Measurements from ENCODE around the gene ZNF564. TPM values are rescaled to one million over a fixed set of nuclear protein-coding genes. Genes with fewer than 3 reads are reported as not detected.

The ZNF564 gene
- total RNA-seq, 2 donors from 2014 or later = 5.2 to 14.2 TPM

GRCh38 chr19:12564016-12564664 is 12.9 kb upstream of the ZNF564 start:
- no peak overlapping the region for H3K27ac ChIP-seq
- 12 to 21% methylated on average over 14 to 19 of the region's 19 CpGs for WGBS, 2 donors
- intact Hi-C loops (cut with DNase I) = no loop called here

GRCh38 chr19:12555456-12555930 is 4.2 kb upstream of the ZNF564 start:
- intact Hi-C loops (cut with DNase I) = no loop called here
- no peak for TF ChIP-seq POLR2A (IDR thresholded peaks at IDR 0.05)
- TF ChIP-seq, protein P1, sequence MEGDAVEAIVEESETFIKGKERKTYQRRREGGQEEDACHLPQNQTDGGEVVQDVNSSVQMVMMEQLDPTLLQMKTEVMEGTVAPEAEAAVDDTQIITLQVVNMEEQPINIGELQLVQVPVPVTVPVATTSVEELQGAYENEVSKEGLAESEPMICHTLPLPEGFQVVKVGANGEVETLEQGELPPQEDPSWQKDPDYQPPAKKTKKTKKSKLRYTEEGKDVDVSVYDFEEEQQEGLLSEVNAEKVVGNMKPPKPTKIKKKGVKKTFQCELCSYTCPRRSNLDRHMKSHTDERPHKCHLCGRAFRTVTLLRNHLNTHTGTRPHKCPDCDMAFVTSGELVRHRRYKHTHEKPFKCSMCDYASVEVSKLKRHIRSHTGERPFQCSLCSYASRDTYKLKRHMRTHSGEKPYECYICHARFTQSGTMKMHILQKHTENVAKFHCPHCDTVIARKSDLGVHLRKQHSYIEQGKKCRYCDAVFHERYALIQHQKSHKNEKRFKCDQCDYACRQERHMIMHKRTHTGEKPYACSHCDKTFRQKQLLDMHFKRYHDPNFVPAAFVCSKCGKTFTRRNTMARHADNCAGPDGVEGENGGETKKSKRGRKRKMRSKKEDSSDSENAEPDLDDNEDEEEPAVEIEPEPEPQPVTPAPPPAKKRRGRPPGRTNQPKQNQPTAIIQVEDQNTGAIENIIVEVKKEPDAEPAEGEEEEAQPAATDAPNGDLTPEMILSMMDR (IDR thresholded peaks at IDR 0.05) = no peak
- no peak overlapping the region for H3K4me3 ChIP-seq
- no peaks in the 10 kb centered on the region for H3K36me3 ChIP-seq (replicated peaks in 1 of 2; ENCODE audit: insufficient read depth in 1 of 2, low read depth in 2 of 2)
- ATAC-seq = no peak
- peaks cover 9% of the 10 kb centered on the region for H3K4me1 ChIP-seq
- no peaks in the 10 kb centered on the region for H3K9me3 ChIP-seq
- H3K27me3 ChIP-seq = no peaks in the 10 kb centered on the region
- DNase-seq = no peak
- 38 to 59% methylated on average over 16 to 34 of the region's 39 CpGs for WGBS, 2 donors
- H3K27ac ChIP-seq = no peak overlapping the region

More at GRCh38 chr19:12564016-12564664, 12.9 kb upstream of the ZNF564 start:
- no peaks in the 10 kb centered on the region for H3K36me3 ChIP-seq (replicated peaks in 1 of 2; ENCODE audit: insufficient read depth in 1 of 2, low read depth in 2 of 2)
- DNase-seq (peak; percentile 85 to 92 (median 88)), ATAC-seq (peak; percentile 91)
- no peaks in the 10 kb centered on the region for H3K27me3 ChIP-seq
- H3K4me1 ChIP-seq = no peaks in the 10 kb centered on the region
- H3K4me3 ChIP-seq = no peak overlapping the region
- H3K9me3 ChIP-seq = no peaks in the 10 kb centered on the region
- TF ChIP-seq, protein P1 (IDR thresholded peaks at IDR 0.05) = peak; percentile 88 to 97 (median 89)
- TF ChIP-seq POLR2A (IDR thresholded peaks at IDR 0.05) = no peak

- H3K27me3 ChIP-seq = no peaks in the 10 kb centered on the region
- H3K27ac ChIP-seq = no peak overlapping the region
- H3K4me1 ChIP-seq = peaks cover 31% of the 10 kb centered on the region
- ATAC-seq = no peak
- H3K4me3 ChIP-seq = no peak overlapping the region
- H3K9me3 ChIP-seq = no peaks in the 10 kb centered on the region
- no peaks in the 10 kb centered on the region for H3K36me3 ChIP-seq (replicated peaks in 1 of 2; ENCODE audit: insufficient read depth in 1 of 2, low read depth in 2 of 2)
- intact Hi-C loops (cut with DNase I) = no loop called here
- TF ChIP-seq POLR2A (IDR thresholded peaks at IDR 0.05) = no peak
- TF ChIP-seq, protein P1 (IDR thresholded peaks at IDR 0.05) = no peak
- no peak for DNase-seq
- WGBS, 2 donors = 72 to 73% methylated on average over 2 of the region's 2 CpGs
Observed at GRCh38 chr19:12546903-12547302, 4.4 kb downstream of the ZNF564 start.

- DNase-seq (no peak), ATAC-seq (no peak)
- peaks cover 31% of the 10 kb centered on the region for H3K4me1 ChIP-seq
- H3K27me3 ChIP-seq = no peaks in the 10 kb centered on the region
- 79 to 90% methylated on average over 5 of the region's 5 CpGs for WGBS, 2 donors
- intact Hi-C loops (cut with DNase I) = no loop called here
- H3K27ac ChIP-seq = no peak overlapping the region
- H3K9me3 ChIP-seq = no peaks in the 10 kb centered on the region
- no peak overlapping the region for H3K4me3 ChIP-seq
- H3K36me3 ChIP-seq (replicated peaks in 1 of 2; ENCODE audit: insufficient read depth in 1 of 2, low read depth in 2 of 2) = no peaks in the 10 kb centered on the region
- TF ChIP-seq, protein P1 (IDR thresholded peaks at IDR 0.05) = no peak
- no peak for TF ChIP-seq POLR2A (IDR thresholded peaks at IDR 0.05)
Observed at GRCh38 chr19:12546068-12546467, 5.2 kb downstream of the ZNF564 start.

DNA sequence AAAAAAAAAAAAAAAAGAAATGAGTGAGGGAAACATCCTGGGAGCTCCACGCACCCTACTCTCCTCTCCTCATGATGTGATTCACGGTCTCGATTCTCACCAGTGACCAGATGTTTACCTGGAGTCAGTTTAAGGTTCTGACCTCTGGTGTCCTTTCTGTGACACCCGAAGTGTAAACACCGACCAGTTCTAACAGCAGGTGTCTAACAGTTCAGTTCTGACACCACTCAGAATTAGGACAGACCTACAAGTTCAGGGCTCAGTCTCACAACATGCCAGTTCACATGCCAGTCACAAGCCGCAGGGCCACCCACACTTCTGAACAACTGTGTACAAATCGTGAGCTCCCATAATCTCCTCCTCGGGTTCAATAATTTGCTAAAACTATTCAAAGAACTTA is 6.0 kb downstream of the ZNF564 start:
- Histone ChIP-seq H3K27me3 (no peaks in the 10 kb centered on the region), H3K4me3 (no peak overlapping the region), H3K9me3 (no peaks in the 10 kb centered on the region), H3K27ac (no peak overlapping the region), H3K36me3 (replicated peaks in 1 of 2; ENCODE audit: insufficient read depth in 1 of 2, low read depth in 2 of 2) (no peaks in the 10 kb centered on the region), H3K4me1 (peaks cover 29% of the 10 kb centered on the region)
- intact Hi-C loops (cut with DNase I) = no loop called here
- no peak for DNase-seq
- ATAC-seq = no peak
- WGBS, 2 donors = 29 to 46% methylated on average over 8 of the region's 8 CpGs
- TF ChIP-seq POLR2A (IDR thresholded peaks at IDR 0.05) = no peak
- TF ChIP-seq, protein P1 (IDR thresholded peaks at IDR 0.05) = no peak

Data from body of pancreas (tissue), 4 donors.